Body of pancreas (tissue), 4 donors: ENCODE data around the gene MANBA.

Experiments
- POLR2A ChIP-seq, 3 donors: fragments of 450-650 bp; IDR thresholded peaks; one replicate each; pipeline ENCODE4 v1.6.1; 2016; ENCODE audit warnings: antibody characterized with exemption in 3 of 3, mild to moderate bottlenecking in 2 of 3
- TF ChIP-seq, protein P1 (sequence below), 7 experiments: fragments of 450-650 bp in 4 of 7; fragments of 200-600 bp in 3 of 7; sonication (generic) in 3 of 7; IDR thresholded peaks; one replicate each; pipeline ENCODE4 v1.5.1; 2016 to 2019; ENCODE audit warnings: antibody characterized with exemption in 7 of 7

DNA sequence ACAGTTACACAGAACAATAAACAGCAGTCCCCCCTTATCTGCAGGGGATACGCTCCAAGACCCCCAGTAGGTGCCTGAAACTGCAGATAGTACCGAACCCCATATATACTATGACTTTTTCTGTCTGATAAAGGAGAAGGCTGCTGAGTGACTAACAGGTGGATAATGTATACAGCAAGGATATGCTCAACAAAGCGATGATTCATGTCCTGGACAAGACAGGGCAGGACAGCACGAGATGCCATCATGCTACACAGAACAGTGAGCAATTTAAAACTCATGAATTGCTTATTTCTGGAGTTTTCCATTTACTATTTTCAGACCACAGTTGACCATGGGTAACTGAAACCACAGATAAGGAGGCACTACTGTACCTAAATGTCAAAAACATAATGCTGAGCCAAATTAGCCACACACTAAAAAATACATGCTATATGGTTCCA lies 76.1 kb downstream of the MANBA start:
- TF ChIP-seq, protein P1, sequence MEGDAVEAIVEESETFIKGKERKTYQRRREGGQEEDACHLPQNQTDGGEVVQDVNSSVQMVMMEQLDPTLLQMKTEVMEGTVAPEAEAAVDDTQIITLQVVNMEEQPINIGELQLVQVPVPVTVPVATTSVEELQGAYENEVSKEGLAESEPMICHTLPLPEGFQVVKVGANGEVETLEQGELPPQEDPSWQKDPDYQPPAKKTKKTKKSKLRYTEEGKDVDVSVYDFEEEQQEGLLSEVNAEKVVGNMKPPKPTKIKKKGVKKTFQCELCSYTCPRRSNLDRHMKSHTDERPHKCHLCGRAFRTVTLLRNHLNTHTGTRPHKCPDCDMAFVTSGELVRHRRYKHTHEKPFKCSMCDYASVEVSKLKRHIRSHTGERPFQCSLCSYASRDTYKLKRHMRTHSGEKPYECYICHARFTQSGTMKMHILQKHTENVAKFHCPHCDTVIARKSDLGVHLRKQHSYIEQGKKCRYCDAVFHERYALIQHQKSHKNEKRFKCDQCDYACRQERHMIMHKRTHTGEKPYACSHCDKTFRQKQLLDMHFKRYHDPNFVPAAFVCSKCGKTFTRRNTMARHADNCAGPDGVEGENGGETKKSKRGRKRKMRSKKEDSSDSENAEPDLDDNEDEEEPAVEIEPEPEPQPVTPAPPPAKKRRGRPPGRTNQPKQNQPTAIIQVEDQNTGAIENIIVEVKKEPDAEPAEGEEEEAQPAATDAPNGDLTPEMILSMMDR (IDR thresholded peaks at IDR 0.05) = no peak
- no peak for TF ChIP-seq POLR2A (IDR thresholded peaks at IDR 0.05)
